Activated naive CD4-positive, alpha-beta T cell treated with anti-CD3 and anti-CD28 coated beads, Interleukin-2, amount 50 U/mL, for 16 hours (primary cell): ENCODE data around the gene MYEF2.

Source experiments
- DNase-seq: peaks from one replicate; pipeline ENCODE4 v3.0.0-alpha.2; 2020

Gene MYEF2

GRCh38 chr15:48177766-48178647, at the start of gene MYEF2:
Gene MYEF2 (minus strand): TSS chr15:48178295. CDS start chr15:48178237, 58 bp downstream.
- peak; percentile 68 for DNase-seq

GRCh38 chr15:48225771-48226170, 47.7 kb upstream of the MYEF2 start:
- no peak for DNase-seq

- DNase-seq: no peak
Observed at GRCh38 chr15:48222627-48223026, 44.5 kb upstream of the MYEF2 start.

GRCh38 chr15:48221885-48222284, 43.8 kb upstream of the MYEF2 start:
- no peak for DNase-seq

GRCh38 chr15:48221261-48221660, 43.2 kb upstream of the MYEF2 start:
- no peak for DNase-seq

- no peak for DNase-seq
Observed at GRCh38 chr15:48205981-48206380, 27.9 kb upstream of the MYEF2 start, which contains the start of gene SLC12A1. Gene SLC12A1 (plus strand): TSS chr15:48206302. CDS start chr15:48207720, 1,418 bp downstream.

GRCh38 chr15:48202068-48202467, 24.0 kb upstream of the MYEF2 start:
- no peak for DNase-seq

- no peak for DNase-seq
Observed at GRCh38 chr15:48191574-48192225, 13.6 kb upstream of the MYEF2 start, which contains the start of gene CTXN2. Gene CTXN2 (plus strand): TSS chr15:48191665. CDS start chr15:48201301, 9,636 bp downstream.

- peak; percentile 30 for DNase-seq
Observed at GRCh38 chr15:48190932-48191573, 13.0 kb upstream of the MYEF2 start.

GRCh38 chr15:48186271-48186670, 8.2 kb upstream of the MYEF2 start:
- DNase-seq: no peak

- DNase-seq: no peak
Observed at GRCh38 chr15:48185529-48185928, 7.4 kb upstream of the MYEF2 start.

GRCh38 chr15:48182749-48183148, 4.7 kb upstream of the MYEF2 start:
- DNase-seq: no peak

- no peak for DNase-seq
Observed at GRCh38 chr15:48178648-48178931, 495 bp upstream of the MYEF2 start.

GRCh38 chr15:48177383-48177765, 721 bp downstream of the MYEF2 start:
- DNase-seq: no peak

GRCh38 chr15:48176957-48177356, 1.1 kb downstream of the MYEF2 start:
- DNase-seq: no peak

GRCh38 chr15:48176112-48176511, 2.0 kb downstream of the MYEF2 start:
- no peak for DNase-seq

- no peak for DNase-seq
Observed at GRCh38 chr15:48175126-48175525, 3.0 kb downstream of the MYEF2 start.

GRCh38 chr15:48170981-48171380, 7.1 kb downstream of the MYEF2 start:
- DNase-seq: no peak

GRCh38 chr15:48168616-48169015, 9.5 kb downstream of the MYEF2 start:
- DNase-seq: no peak

- DNase-seq: no peak
Observed at GRCh38 chr15:48153526-48153925, 24.6 kb downstream of the MYEF2 start.

GRCh38 chr15:48149858-48150257, 28.2 kb downstream of the MYEF2 start:
- no peak for DNase-seq

GRCh38 chr15:48147358-48147757, 30.7 kb downstream of the MYEF2 start:
- no peak for DNase-seq

- DNase-seq: no peak
Observed at GRCh38 chr15:48145923-48146322, 32.2 kb downstream of the MYEF2 start.

GRCh38 chr15:48144889-48145288, 33.2 kb downstream of the MYEF2 start:
- DNase-seq: no peak
